Measurements from ENCODE around the gene NIF3L1. TPM values are rescaled to one million over a fixed set of nuclear protein-coding genes. Genes with fewer than 3 reads are reported as not detected.

The NIF3L1 gene
- total RNA-seq, 1 donor from 2014 or later, result 15.3 TPM

DNA sequence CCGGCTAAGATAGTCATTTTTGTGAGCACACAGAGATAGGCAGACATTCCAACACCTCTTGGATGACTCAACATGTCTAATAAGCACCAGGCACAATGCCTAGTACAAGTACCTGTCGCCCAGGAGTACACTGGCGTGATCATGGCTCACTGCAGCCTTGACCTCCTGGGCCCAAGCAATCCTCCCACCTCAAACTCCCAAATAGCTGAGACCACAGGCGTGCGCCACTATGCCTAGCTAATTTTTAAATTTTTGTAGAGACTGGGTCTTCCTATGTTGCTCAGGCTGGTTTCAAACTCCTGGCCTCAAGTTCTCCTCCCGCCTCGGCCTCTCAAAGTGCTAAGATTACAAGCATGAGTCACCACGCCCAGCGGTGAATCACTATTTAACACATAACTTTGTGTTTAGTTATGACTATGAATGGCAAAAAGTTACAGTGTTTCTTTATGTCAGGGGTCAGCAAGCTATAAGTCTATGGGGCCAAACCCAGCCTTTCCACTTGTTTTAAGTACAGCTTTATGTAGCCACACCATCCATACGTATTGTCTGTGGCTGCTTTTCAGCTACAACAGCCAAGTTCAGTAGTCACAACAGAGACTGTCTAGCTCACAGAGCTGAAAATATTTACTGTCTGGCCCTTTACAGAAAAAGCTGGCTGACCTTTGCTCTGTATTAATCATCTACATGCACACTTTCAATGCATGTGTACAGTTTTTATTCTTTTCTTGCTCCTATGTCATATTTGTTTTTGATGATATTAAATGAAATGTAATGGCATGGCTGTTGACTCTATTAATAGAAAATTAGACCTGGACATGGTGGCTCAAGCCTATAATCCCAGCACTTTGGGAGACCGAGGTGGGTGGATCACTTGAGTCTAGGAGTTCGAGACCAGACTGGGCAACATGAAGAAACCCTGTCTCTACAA is 55.6 kb downstream of the NIF3L1 start:
- DNase-seq, result no peak
- no peak for ATAC-seq (ENCODE audit: poor library complexity)
- intact Hi-C loops (cut with DNase I), result no loop called here

DNA sequence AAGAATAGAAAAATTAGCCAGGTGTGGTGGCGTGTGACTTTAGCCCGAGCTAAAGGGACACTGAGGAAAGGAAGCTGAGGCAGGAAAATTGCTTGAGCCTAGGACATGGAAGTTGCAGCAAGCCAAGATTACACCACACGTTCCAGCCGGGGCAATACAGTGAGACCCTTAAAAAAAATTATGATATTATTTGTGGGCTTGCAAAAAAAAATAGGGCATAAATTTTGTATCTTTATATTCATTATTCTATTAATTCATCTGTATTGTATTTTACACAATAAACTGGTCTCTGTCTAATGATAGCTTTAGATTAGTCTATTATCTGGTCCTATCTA is 56.2 kb downstream of the NIF3L1 start:
- intact Hi-C loops (cut with DNase I), result no loop called here
- ATAC-seq (ENCODE audit: poor library complexity) (no peak), DNase-seq (no peak)

DNA sequence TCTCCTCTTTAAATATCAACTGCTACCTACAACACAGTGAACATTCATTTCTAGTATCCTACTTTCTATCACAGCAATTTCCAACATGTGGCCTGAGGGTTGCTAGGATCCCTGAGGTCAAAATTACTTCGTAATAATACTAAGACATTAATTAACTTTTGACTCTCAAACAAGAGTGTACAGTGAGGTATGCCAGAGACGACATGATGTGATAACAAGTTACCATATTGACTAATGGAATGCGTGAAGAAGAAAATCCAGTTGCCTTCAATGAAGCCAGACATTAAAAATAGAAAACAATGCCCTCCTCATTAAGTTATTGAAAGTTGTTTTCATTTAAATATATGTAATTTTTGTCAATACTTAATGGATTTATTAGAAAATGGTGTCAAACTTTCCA is 61.2 kb downstream of the NIF3L1 start:
- intact Hi-C loops (cut with DNase I), result no loop called here
- peak; percentile 46 for ATAC-seq (ENCODE audit: poor library complexity)
- no peak for DNase-seq

Other genes with a start within 250 kb of the NIF3L1 start
- gene BZW1, start 77.5 kb upstream of the NIF3L1 start, total RNA-seq, result 72.2 TPM
- 44.1 TPM for gene CLK1, start 24.7 kb upstream of the NIF3L1 start, total RNA-seq
- 27.9 TPM for gene PPIL3, start 294 bp upstream of the NIF3L1 start, total RNA-seq
- gene ORC2, start 74.3 kb downstream of the NIF3L1 start, total RNA-seq, result 20.4 TPM
- gene HYCC2, start 182.3 kb downstream of the NIF3L1 start, total RNA-seq, result 12.0 TPM
- 541 TPM for gene NDUFB3, start 182.6 kb downstream of the NIF3L1 start, total RNA-seq
- gene CFLAR, start 226.8 kb downstream of the NIF3L1 start, total RNA-seq, result 251 TPM

Data from Right ventricle myocardium superior (tissue), 1 donor.